Loucy (cell line): ENCODE data around the gene CLSTN2.

ENCODE experiments used
- H2AFZ ChIP-seq: fragments of 200-600 bp; sonication (generic); 2 replicates; pipeline ENCODE4 v1.6.0; 2016; ENCODE audit warnings: antibody characterized with exemption, mild to moderate bottlenecking, low read length, moderate library complexity
- H3F3A ChIP-seq: fragments of 200-600 bp; 2 replicates; pipeline ENCODE4 v1.6.0; 2016; ENCODE audit warnings: antibody characterized with exemption, low read depth, mild to moderate bottlenecking
- H3K27me3 ChIP-seq: fragments of 200-600 bp; sonication (generic); 2 replicates; pipeline ENCODE4 v1.6.1; 2014; ENCODE audit warnings: low read length, mild to moderate bottlenecking; ENCODE audit not compliant: insufficient read depth, poor library complexity, severe bottlenecking
- H3K36me3 ChIP-seq: fragments of 200-600 bp; sonication (generic); 2 replicates; pipeline ENCODE4 v1.6.1; 2016; ENCODE audit warnings: low read length; ENCODE audit not compliant: insufficient read depth
- H3K4me1 ChIP-seq: fragments of 200-600 bp; sonication (generic); 2 replicates; pipeline ENCODE4 v1.5.1; 2014; ENCODE audit warnings: low read length, mild to moderate bottlenecking; ENCODE audit not compliant: insufficient read depth, poor library complexity, severe bottlenecking
- H3K4me2 ChIP-seq: fragments of 200-600 bp; sonication (generic); 2 replicates; pipeline ENCODE4 v1.6.0; 2014; ENCODE audit warnings: antibody characterized with exemption, low read length, low read depth, mild to moderate bottlenecking; ENCODE audit not compliant: poor library complexity, severe bottlenecking
- H3K4me3 ChIP-seq: fragments of 200-600 bp; sonication (generic); 2 replicates; pipeline ENCODE4 v1.5.1; 2014; ENCODE audit warnings: low read length, mild to moderate bottlenecking, mixed read lengths; ENCODE audit not compliant: poor library complexity, severe bottlenecking
- H3K79me2 ChIP-seq: fragments of 200-600 bp; sonication (generic); 2 replicates; pipeline ENCODE4 v1.6.1; 2014; ENCODE audit warnings: low read length; ENCODE audit not compliant: insufficient read depth
- H3K9ac ChIP-seq: fragments of 200-600 bp; sonication (generic); 2 replicates; pipeline ENCODE4 v1.6.0; 2014; ENCODE audit warnings: mild to moderate bottlenecking, low read depth, low read length, moderate library complexity; ENCODE audit not compliant: poor library complexity, severe bottlenecking
- H3K9me2 ChIP-seq: fragments of 200-600 bp; sonication (generic); replicated peaks from 2 replicates; pipeline ENCODE4 v1.6.1; 2016; ENCODE audit warnings: low read depth, low read length, mixed read lengths
- H3K9me3 ChIP-seq: fragments of 200-600 bp; sonication (generic); 2 replicates; pipeline ENCODE4 v1.6.1; 2014; ENCODE audit warnings: mild to moderate bottlenecking, antibody characterized with exemption, low read length, low read depth; ENCODE audit not compliant: insufficient read depth
- H4K20me1 ChIP-seq: fragments of 200-600 bp; sonication (generic); 2 replicates; pipeline ENCODE4 v1.6.0; 2014; ENCODE audit warnings: antibody characterized with exemption, low read length, mild to moderate bottlenecking; ENCODE audit not compliant: insufficient read depth, poor library complexity, severe bottlenecking
- EZH2phosphoT487 ChIP-seq: fragments of 200-600 bp; IDR thresholded peaks from 2 replicates; pipeline ENCODE4 v1.6.1; 2018; ENCODE audit warnings: antibody characterized with exemption, mild to moderate bottlenecking, moderate library complexity, borderline replicate concordance
- TF ChIP-seq, protein P1 (sequence below): fragments of 200-600 bp; sonication (generic); conservative IDR thresholded peaks from 2 replicates; pipeline ENCODE4 v1.5.1; 2014; ENCODE audit warnings: mild to moderate bottlenecking, antibody characterized with exemption, low read length

CLSTN2 gene

GRCh38 chr3:140077406-140077805 is 142.4 kb downstream of the CLSTN2 start:
- H3K9ac ChIP-seq = no peak overlapping the region
- no peak for TF ChIP-seq EZH2phosphoT487
- TF ChIP-seq, protein P1, sequence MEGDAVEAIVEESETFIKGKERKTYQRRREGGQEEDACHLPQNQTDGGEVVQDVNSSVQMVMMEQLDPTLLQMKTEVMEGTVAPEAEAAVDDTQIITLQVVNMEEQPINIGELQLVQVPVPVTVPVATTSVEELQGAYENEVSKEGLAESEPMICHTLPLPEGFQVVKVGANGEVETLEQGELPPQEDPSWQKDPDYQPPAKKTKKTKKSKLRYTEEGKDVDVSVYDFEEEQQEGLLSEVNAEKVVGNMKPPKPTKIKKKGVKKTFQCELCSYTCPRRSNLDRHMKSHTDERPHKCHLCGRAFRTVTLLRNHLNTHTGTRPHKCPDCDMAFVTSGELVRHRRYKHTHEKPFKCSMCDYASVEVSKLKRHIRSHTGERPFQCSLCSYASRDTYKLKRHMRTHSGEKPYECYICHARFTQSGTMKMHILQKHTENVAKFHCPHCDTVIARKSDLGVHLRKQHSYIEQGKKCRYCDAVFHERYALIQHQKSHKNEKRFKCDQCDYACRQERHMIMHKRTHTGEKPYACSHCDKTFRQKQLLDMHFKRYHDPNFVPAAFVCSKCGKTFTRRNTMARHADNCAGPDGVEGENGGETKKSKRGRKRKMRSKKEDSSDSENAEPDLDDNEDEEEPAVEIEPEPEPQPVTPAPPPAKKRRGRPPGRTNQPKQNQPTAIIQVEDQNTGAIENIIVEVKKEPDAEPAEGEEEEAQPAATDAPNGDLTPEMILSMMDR = no peak
- H3K27me3 ChIP-seq = no peaks in the 10 kb centered on the region
- no peak overlapping the region for H2AFZ ChIP-seq
- H3K36me3 ChIP-seq = no peaks in the 10 kb centered on the region
- H3F3A ChIP-seq = no peaks in the 10 kb centered on the region
- no peak overlapping the region for H3K4me3 ChIP-seq
- H3K4me1 ChIP-seq = no peaks in the 10 kb centered on the region
- H3K9me3 ChIP-seq = no peaks in the 10 kb centered on the region
- H3K4me2 ChIP-seq = no peak overlapping the region
- H3K9me2 ChIP-seq = no peaks in the 10 kb centered on the region
- no peaks in the 10 kb centered on the region for H4K20me1 ChIP-seq
- H3K79me2 ChIP-seq = no peaks in the 10 kb centered on the region

DNA sequence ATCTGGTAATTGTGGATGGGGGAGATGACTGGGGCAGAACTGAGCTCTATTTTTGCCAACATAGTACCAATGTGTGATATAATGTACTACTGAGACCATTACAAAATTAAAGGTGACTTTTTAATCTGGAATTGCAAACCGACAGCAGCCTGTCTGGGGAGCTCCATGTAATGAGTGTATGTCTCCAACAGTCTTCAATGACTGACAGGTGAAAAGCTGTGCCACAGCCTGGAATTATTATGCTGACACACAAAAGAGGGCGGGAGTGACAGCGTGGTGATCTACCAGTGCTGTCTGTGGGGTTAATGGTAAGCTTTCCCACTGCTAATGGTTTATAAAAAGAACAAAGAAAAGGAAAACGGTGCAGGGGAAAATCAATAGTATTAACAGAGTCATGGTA is 143.4 kb downstream of the CLSTN2 start:
- no peak for TF ChIP-seq EZH2phosphoT487
- TF ChIP-seq, protein P1 = no peak
- H3K79me2 ChIP-seq = no peaks in the 10 kb centered on the region
- H4K20me1 ChIP-seq = no peaks in the 10 kb centered on the region
- H3K36me3 ChIP-seq = no peaks in the 10 kb centered on the region
- no peak overlapping the region for H3K4me3 ChIP-seq
- no peak overlapping the region for H3K9ac ChIP-seq
- H3K9me2 ChIP-seq = no peaks in the 10 kb centered on the region
- H3K27me3 ChIP-seq = no peaks in the 10 kb centered on the region
- no peak overlapping the region for H2AFZ ChIP-seq
- no peak overlapping the region for H3K4me2 ChIP-seq
- no peaks in the 10 kb centered on the region for H3F3A ChIP-seq
- H3K9me3 ChIP-seq = no peaks in the 10 kb centered on the region
- H3K4me1 ChIP-seq = no peaks in the 10 kb centered on the region

DNA sequence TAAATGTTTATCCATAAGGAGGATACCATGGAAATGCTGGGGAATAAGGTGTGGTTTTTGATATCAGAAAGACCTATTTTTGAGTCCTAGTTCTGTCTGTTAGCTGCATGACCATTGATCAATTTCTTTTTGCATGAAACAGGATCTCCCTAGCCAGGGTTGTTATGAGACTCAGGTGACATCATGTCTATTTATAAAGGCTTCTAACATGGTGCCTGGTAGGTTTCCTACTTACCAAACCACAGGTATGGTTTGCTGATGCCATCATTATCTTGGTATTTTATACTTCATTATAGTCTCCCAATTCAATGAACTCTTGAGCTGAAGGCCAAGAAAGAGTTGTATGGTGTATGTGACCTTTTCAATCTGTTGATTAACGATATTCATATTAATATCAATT is 144.0 kb downstream of the CLSTN2 start:
- H3K4me3 ChIP-seq = no peak overlapping the region
- H3K79me2 ChIP-seq = no peaks in the 10 kb centered on the region
- no peak overlapping the region for H2AFZ ChIP-seq
- H3K9ac ChIP-seq = no peak overlapping the region
- no peaks in the 10 kb centered on the region for H3K27me3 ChIP-seq
- H4K20me1 ChIP-seq = no peaks in the 10 kb centered on the region
- H3K4me2 ChIP-seq = no peak overlapping the region
- no peaks in the 10 kb centered on the region for H3F3A ChIP-seq
- no peak for TF ChIP-seq EZH2phosphoT487
- TF ChIP-seq, protein P1 = no peak
- no peaks in the 10 kb centered on the region for H3K9me3 ChIP-seq
- H3K36me3 ChIP-seq = no peaks in the 10 kb centered on the region
- H3K4me1 ChIP-seq = no peaks in the 10 kb centered on the region
- H3K9me2 ChIP-seq = no peaks in the 10 kb centered on the region
